ENCODE results near the gene GORASP1.

GRCh38 chr3:39098473-39099000 is 8.9 kb downstream of the GORASP1 start:
- TF ChIP-seq POLR2A (IDR thresholded peaks at IDR 0.05) (no peak), CTCF (IDR thresholded peaks at IDR 0.05 in 4 of 5, conservative IDR thresholded peaks at IDR 0.05 in 1 of 5) (no peak)

All from gastrocnemius medialis (tissue), 4 donors.